Measurements from ENCODE around the gene ZNF718.

The ZNF718 gene

DNA sequence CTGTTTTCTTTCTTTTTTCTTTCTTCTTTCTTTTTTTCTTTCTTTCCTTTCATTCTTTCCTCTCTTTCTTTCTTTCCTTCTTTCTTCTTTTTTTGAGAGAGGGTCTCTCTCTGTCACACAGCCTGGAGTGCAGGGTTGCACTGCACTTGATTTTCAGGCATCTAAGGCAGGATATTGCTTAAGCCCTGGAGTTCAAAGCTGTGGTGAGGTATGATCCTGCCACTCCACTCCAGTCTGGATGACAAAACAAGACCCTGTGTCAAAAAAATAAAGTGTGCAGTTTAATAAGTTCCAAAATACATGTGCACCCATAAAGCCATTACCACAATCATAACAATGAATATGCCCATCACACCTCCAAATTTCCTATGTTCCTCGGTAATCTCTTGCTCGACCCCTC, 10.6 kb upstream of the ZNF718 start:
- no peak overlapping the region for H2AFZ ChIP-seq (ENCODE audit: low read depth, low read length)
- H4K20me1 ChIP-seq (ENCODE audit: insufficient read depth, low read length): no peaks in the 10 kb centered on the region
- no peak overlapping the region for H3K4me3 ChIP-seq (ENCODE audit: low read length)
- H3K9me3 ChIP-seq (ENCODE audit: insufficient read depth, low read length): peaks cover 14% of the 10 kb centered on the region; the same call in 1 of the 2 replicates
- H3K4me1 ChIP-seq (ENCODE audit: low read length): peaks cover 13% of the 10 kb centered on the region
- H3K79me2 ChIP-seq (ENCODE audit: low read length): no peaks in the 10 kb centered on the region
- H3K36me3 ChIP-seq (replicated peaks; ENCODE audit: low read depth, low read length): peaks cover 13% of the 10 kb centered on the region
- no peak overlapping the region for H3K4me2 ChIP-seq (ENCODE audit: low read length)
- H3K27ac ChIP-seq (ENCODE audit: low read length): no peak overlapping the region
- H3K9ac ChIP-seq (ENCODE audit: low read length): no peak overlapping the region
- TF ChIP-seq EZH2phosphoT487 (IDR thresholded peaks at IDR 0.05; ENCODE audit: low read depth) (no peak), CTCF (IDR thresholded peaks at IDR 0.05; ENCODE audit: low read depth, low read length) (no peak)
- H3K27me3 ChIP-seq (ENCODE audit: low read depth, low read length): no peaks in the 10 kb centered on the region

- Histone ChIP-seq H3K27me3 (ENCODE audit: low read depth, low read length) (no peaks in the 10 kb centered on the region), H3K27ac (ENCODE audit: low read length) (no peak overlapping the region), H3K4me2 (ENCODE audit: low read length) (no peak overlapping the region), H3K9ac (ENCODE audit: low read length) (no peak overlapping the region), H3K36me3 (replicated peaks; ENCODE audit: low read depth, low read length) (peaks cover 13% of the 10 kb centered on the region), H3K79me2 (ENCODE audit: low read length) (no peaks in the 10 kb centered on the region), H3K4me3 (ENCODE audit: low read length) (no peak overlapping the region), H3K9me3 (ENCODE audit: insufficient read depth, low read length) (peaks cover 14% of the 10 kb centered on the region; the same call in 1 of the 2 replicates), H4K20me1 (ENCODE audit: insufficient read depth, low read length) (no peaks in the 10 kb centered on the region), H3K4me1 (ENCODE audit: low read length) (peaks cover 13% of the 10 kb centered on the region), H2AFZ (ENCODE audit: low read depth, low read length) (no peak overlapping the region)
- TF ChIP-seq CTCF (IDR thresholded peaks at IDR 0.05; ENCODE audit: low read depth, low read length) (no peak), EZH2phosphoT487 (IDR thresholded peaks at IDR 0.05; ENCODE audit: low read depth) (no peak)
These were observed 10.2 kb upstream of the ZNF718 start for GRCh38 chr4:114149-114548.

- Histone ChIP-seq H3K9me3 (ENCODE audit: insufficient read depth, low read length) (peaks cover 11% of the 10 kb centered on the region; the same call in 1 of the 2 replicates), H3K27ac (ENCODE audit: low read length) (peak overlapping the region; percentile 29; the same call in 1 of the 2 replicates), H4K20me1 (ENCODE audit: insufficient read depth, low read length) (no peaks in the 10 kb centered on the region), H3K27me3 (ENCODE audit: low read depth, low read length) (no peaks in the 10 kb centered on the region), H3K4me3 (ENCODE audit: low read length) (peak overlapping the region; percentile 0; the same call in 1 of the 2 replicates), H3K36me3 (replicated peaks; ENCODE audit: low read depth, low read length) (peaks cover 13% of the 10 kb centered on the region), H3K4me1 (ENCODE audit: low read length) (peaks cover 13% of the 10 kb centered on the region), H2AFZ (ENCODE audit: low read depth, low read length) (no peak overlapping the region), H3K9ac (ENCODE audit: low read length) (no peak overlapping the region), H3K4me2 (ENCODE audit: low read length) (peak overlapping the region; percentile 1; the same call in 1 of the 2 replicates), H3K79me2 (ENCODE audit: low read length) (no peaks in the 10 kb centered on the region)
- TF ChIP-seq EZH2phosphoT487 (IDR thresholded peaks at IDR 0.05; ENCODE audit: low read depth) (no peak), CTCF (IDR thresholded peaks at IDR 0.05; ENCODE audit: low read depth, low read length) (no peak)
These were observed 7.8 kb upstream of the ZNF718 start for GRCh38 chr4:116499-116898.

DNA sequence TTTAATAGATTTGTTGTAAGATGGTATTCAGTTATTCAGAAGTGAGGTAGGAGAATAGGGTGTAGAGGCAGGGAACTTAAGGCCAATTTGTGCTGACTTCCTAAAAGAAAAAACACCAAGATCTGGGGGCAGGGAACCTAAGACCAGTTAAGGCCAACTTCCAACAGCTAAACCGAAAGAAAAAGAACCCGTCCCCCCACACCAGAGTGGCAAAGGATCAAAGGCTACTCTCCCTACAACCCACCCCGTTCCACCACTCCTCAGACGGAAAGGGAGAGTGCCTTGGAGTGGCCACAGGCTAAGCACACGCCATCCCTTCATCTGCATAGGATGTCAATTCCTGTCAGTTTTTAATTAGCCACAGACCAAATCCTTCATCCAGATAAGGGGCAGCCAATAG, 3.7 kb upstream of the ZNF718 start:
- no peak overlapping the region for H3K27ac ChIP-seq (ENCODE audit: low read length)
- H3K4me1 ChIP-seq (ENCODE audit: low read length): peaks cover 13% of the 10 kb centered on the region
- no peak overlapping the region for H3K4me3 ChIP-seq (ENCODE audit: low read length)
- no peak overlapping the region for H2AFZ ChIP-seq (ENCODE audit: low read depth, low read length)
- no peak overlapping the region for H3K9ac ChIP-seq (ENCODE audit: low read length)
- peaks cover 13% of the 10 kb centered on the region for H3K79me2 ChIP-seq (ENCODE audit: low read length)
- H3K36me3 ChIP-seq (replicated peaks; ENCODE audit: low read depth, low read length): peaks cover 10% of the 10 kb centered on the region
- H3K27me3 ChIP-seq (ENCODE audit: low read depth, low read length): no peaks in the 10 kb centered on the region
- H4K20me1 ChIP-seq (ENCODE audit: insufficient read depth, low read length): no peaks in the 10 kb centered on the region
- TF ChIP-seq EZH2phosphoT487 (IDR thresholded peaks at IDR 0.05; ENCODE audit: low read depth): no peak
- TF ChIP-seq CTCF (IDR thresholded peaks at IDR 0.05; ENCODE audit: low read depth, low read length): no peak
- H3K9me3 ChIP-seq (ENCODE audit: insufficient read depth, low read length): peaks cover 17% of the 10 kb centered on the region; the same call in 1 of the 2 replicates
- H3K4me2 ChIP-seq (ENCODE audit: low read length): no peak overlapping the region
